Measurements from ENCODE around the gene THEM5. TPM values are rescaled to one million over a fixed set of nuclear protein-coding genes. Genes with fewer than 3 reads are reported as not detected.

THEM5 gene
- total RNA-seq, 2 experiments from 2014 or later, result not detected

- H3K4me1 Mint-ChIP-seq (ENCODE audit: low read depth), result no peaks in the 10 kb centered on the region
- no peaks in the 10 kb centered on the region for H3K9me3 Mint-ChIP-seq
- H3K27me3 Mint-ChIP-seq, result no peaks in the 10 kb centered on the region
- no peak for ATAC-seq
- H3K36me3 Mint-ChIP-seq (ENCODE audit: low read depth), result no peaks in the 10 kb centered on the region
- H3K4me3 Mint-ChIP-seq, result no peak overlapping the region
- intact Hi-C loops (cut with micrococcal nuclease), result no loop called here
- no peak overlapping the region for H3K27ac Mint-ChIP-seq
- DNase-seq, result no peak
- CTCF ChIA-PET, result interaction anchor here (1.0 to 1.6 kb wide), 3 partner anchors 9 to 92 kb away, joined by 3 to 4 read pairs (median 3); no protein-coding TSS in a partner anchor
- POLR2A ChIA-PET, result interaction anchor here (1.0 to 1.2 kb wide), 2 partner anchors 10 to 18 kb away, joined by 4 to 5 read pairs; no protein-coding TSS in a partner anchor
- TF ChIP-seq CTCF (IDR thresholded peaks at IDR 0.05), result no peak
Measured at GRCh38 chr1:151807766-151808165, 45.7 kb downstream of the THEM5 start.

- H3K4me1 Mint-ChIP-seq (ENCODE audit: low read depth), result no peaks in the 10 kb centered on the region
- H3K27ac Mint-ChIP-seq, result no peak overlapping the region
- CTCF ChIA-PET, result interaction anchor here (0.9 to 1.6 kb wide), 4 partner anchors 9 to 76 kb away, joined by 3 to 4 read pairs (median 3); no protein-coding TSS in a partner anchor
- no peak for TF ChIP-seq CTCF (IDR thresholded peaks at IDR 0.05)
- H3K4me3 Mint-ChIP-seq, result no peak overlapping the region
- no peaks in the 10 kb centered on the region for H3K27me3 Mint-ChIP-seq
- H3K36me3 Mint-ChIP-seq (ENCODE audit: low read depth), result no peaks in the 10 kb centered on the region
- ATAC-seq, result no peak
- H3K9me3 Mint-ChIP-seq, result no peaks in the 10 kb centered on the region
- POLR2A ChIA-PET, result interaction anchor here (1.2 kb wide), 1 partner anchor 18 kb away, joined by 3 read pairs; the partner anchor contains the start of gene TDRKH
- intact Hi-C loops (cut with micrococcal nuclease), result no loop called here
- no peak for DNase-seq
Measured at GRCh38 chr1:151807131-151807530, 46.4 kb downstream of the THEM5 start.

GRCh38 chr1:151806170-151806569 is 47.3 kb downstream of the THEM5 start:
- DNase-seq (no peak), ATAC-seq (no peak)
- H3K4me1 Mint-ChIP-seq (ENCODE audit: low read depth), result no peaks in the 10 kb centered on the region
- no peak overlapping the region for H3K4me3 Mint-ChIP-seq
- H3K36me3 Mint-ChIP-seq (ENCODE audit: low read depth), result no peaks in the 10 kb centered on the region
- no peak overlapping the region for H3K27ac Mint-ChIP-seq
- POLR2A ChIA-PET, result interaction anchor here (1.2 kb wide), 1 partner anchor 17 kb away, joined by 3 read pairs; the partner anchor contains the start of gene TDRKH
- intact Hi-C loops (cut with micrococcal nuclease), result no loop called here
- H3K27me3 Mint-ChIP-seq, result no peaks in the 10 kb centered on the region
- H3K9me3 Mint-ChIP-seq, result no peaks in the 10 kb centered on the region
- CTCF ChIA-PET, result interaction anchor here (1.1 kb wide), 1 partner anchor 53 kb away, joined by 3 read pairs; no protein-coding TSS in a partner anchor
- no peak for TF ChIP-seq CTCF (IDR thresholded peaks at IDR 0.05)

GRCh38 chr1:151805066-151805820 is 48.3 kb downstream of the THEM5 start, which contains the start of gene LINGO4:
TSS of gene LINGO4 (minus strand) at chr1:151805419. CDS start at chr1:151802704, 2,715 bp downstream.
- intact Hi-C loops (cut with micrococcal nuclease), result no loop called here
- no peaks in the 10 kb centered on the region for H3K27me3 Mint-ChIP-seq
- DNase-seq (no peak), ATAC-seq (no peak)
- no peak for TF ChIP-seq CTCF (IDR thresholded peaks at IDR 0.05)
- H3K9me3 Mint-ChIP-seq, result no peaks in the 10 kb centered on the region
- POLR2A ChIA-PET, result no interaction called here
- no peaks in the 10 kb centered on the region for H3K36me3 Mint-ChIP-seq (ENCODE audit: low read depth)
- no peak within 1 kb of the TSS for H3K27ac Mint-ChIP-seq
- CTCF ChIA-PET, result no interaction called here
- no peak within 1 kb of the TSS for H3K4me3 Mint-ChIP-seq
- H3K4me1 Mint-ChIP-seq (ENCODE audit: low read depth), result peaks cover 6% of the 10 kb centered on the region

- ChIA-PET POLR2A (interaction anchor here (1.3 kb wide), 1 partner anchor 16 kb away, joined by 4 read pairs; no protein-coding TSS in a partner anchor), CTCF (interaction anchor here (0.8 kb wide), 1 partner anchor 24 kb away, joined by 3 read pairs; no protein-coding TSS in a partner anchor)
- H3K27me3 Mint-ChIP-seq, result no peaks in the 10 kb centered on the region
- intact Hi-C loops (cut with micrococcal nuclease), result no loop called here
- H3K27ac Mint-ChIP-seq, result no peak overlapping the region
- H3K36me3 Mint-ChIP-seq (ENCODE audit: low read depth), result no peaks in the 10 kb centered on the region
- no peak for TF ChIP-seq CTCF (IDR thresholded peaks at IDR 0.05)
- no peak for ATAC-seq
- no peak for DNase-seq
- no peak overlapping the region for H3K4me3 Mint-ChIP-seq
- H3K4me1 Mint-ChIP-seq (ENCODE audit: low read depth), result peaks cover 10% of the 10 kb centered on the region
- no peaks in the 10 kb centered on the region for H3K9me3 Mint-ChIP-seq
Measured at GRCh38 chr1:151803915-151804314, 49.6 kb downstream of the THEM5 start.

Measured in activated CD8-positive, alpha-beta T cell treated with anti-CD3 and anti-CD28 coated beads for 36 hours (primary cell).